Ishikawa (cell line): ENCODE measurements around the gene ADAMTSL1.

Experiments used
- CEBPB ChIP-seq: IDR thresholded peaks from 2 replicates; pipeline ENCODE4 v1.6.1; 2012
- CREB1 ChIP-seq: IDR thresholded peaks from 2 replicates; pipeline ENCODE4 v1.6.1; 2012; ENCODE audit warnings: low read depth
- EGR1 ChIP-seq: IDR thresholded peaks from 2 replicates; pipeline ENCODE4 v1.6.1; 2012
- EP300 ChIP-seq: IDR thresholded peaks from 2 replicates; pipeline ENCODE4 v1.6.1; 2012; ENCODE audit warnings: borderline replicate concordance
- FOXM1 ChIP-seq: IDR thresholded peaks from 2 replicates; pipeline ENCODE4 v1.6.1; 2012; ENCODE audit warnings: low read depth, borderline replicate concordance
- NFIC ChIP-seq: IDR thresholded peaks from 2 replicates; pipeline ENCODE4 v1.6.1; 2012
- RAD21 ChIP-seq: IDR thresholded peaks from 2 replicates; pipeline ENCODE4 v1.6.1; 2012; ENCODE audit warnings: low read depth
- REST ChIP-seq: IDR thresholded peaks from 2 replicates; pipeline ENCODE4 v1.6.1; 2012; ENCODE audit warnings: low read depth, mild to moderate bottlenecking
- TAF1 ChIP-seq: IDR thresholded peaks from 2 replicates; pipeline ENCODE4 v1.6.1; 2012; ENCODE audit warnings: low read depth, mild to moderate bottlenecking
- TCF12 ChIP-seq: IDR thresholded peaks from 2 replicates; pipeline ENCODE4 v1.6.1; 2012; ENCODE audit warnings: low read depth
- TEAD4 ChIP-seq: IDR thresholded peaks from 2 replicates; pipeline ENCODE4 v1.6.1; 2012
- YY1 ChIP-seq: IDR thresholded peaks from 2 replicates; pipeline ENCODE4 v1.6.1; 2012; ENCODE audit warnings: low read depth
- ZBTB7A ChIP-seq: IDR thresholded peaks from 2 replicates; pipeline ENCODE4 v1.6.1; 2012; ENCODE audit warnings: low read depth
- TF ChIP-seq, protein P1 (sequence below): IDR thresholded peaks from 2 replicates; pipeline ENCODE4 v1.6.1; 2012
- TF ChIP-seq, protein P2 (sequence below): IDR thresholded peaks from 2 replicates; pipeline ENCODE4 v1.6.1; 2012

Gene ADAMTSL1

DNA sequence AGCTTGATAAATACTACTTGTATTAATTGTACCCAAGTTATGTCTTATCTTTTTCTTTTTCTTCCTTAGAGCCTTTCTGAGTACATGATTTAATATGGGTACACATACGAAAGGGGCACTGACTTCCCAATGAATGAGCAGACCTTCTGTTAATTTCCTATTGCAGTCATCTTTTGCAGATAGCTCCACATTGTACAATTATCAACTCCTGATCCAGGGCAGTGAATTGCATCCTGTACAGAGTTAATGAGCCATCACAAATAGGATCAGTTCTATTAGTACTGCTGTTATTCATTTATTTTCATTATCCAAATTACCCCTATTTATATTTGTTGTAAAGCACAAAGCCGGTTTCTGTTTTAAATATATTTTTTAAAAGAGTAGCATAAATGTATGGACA, 105.6 kb downstream of the ADAMTSL1 start:
- TF ChIP-seq CREB1 (no peak), TAF1 (no peak), TCF12 (no peak)

GRCh38 chr9:18580151-18580550, 106.2 kb downstream of the ADAMTSL1 start:
- TF ChIP-seq TAF1, result no peak
- TF ChIP-seq EP300, result no peak
- TF ChIP-seq FOXM1, result no peak
- no peak for TF ChIP-seq YY1
- TF ChIP-seq, protein P1, sequence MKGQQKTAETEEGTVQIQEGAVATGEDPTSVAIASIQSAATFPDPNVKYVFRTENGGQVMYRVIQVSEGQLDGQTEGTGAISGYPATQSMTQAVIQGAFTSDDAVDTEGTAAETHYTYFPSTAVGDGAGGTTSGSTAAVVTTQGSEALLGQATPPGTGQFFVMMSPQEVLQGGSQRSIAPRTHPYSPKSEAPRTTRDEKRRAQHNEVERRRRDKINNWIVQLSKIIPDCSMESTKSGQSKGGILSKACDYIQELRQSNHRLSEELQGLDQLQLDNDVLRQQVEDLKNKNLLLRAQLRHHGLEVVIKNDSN, result no peak
- no peak for TF ChIP-seq REST
- TF ChIP-seq CREB1, result no peak
- no peak for TF ChIP-seq CEBPB
- TF ChIP-seq, protein P2, sequence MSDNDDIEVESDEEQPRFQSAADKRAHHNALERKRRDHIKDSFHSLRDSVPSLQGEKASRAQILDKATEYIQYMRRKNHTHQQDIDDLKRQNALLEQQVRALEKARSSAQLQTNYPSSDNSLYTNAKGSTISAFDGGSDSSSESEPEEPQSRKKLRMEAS, result no peak
- TF ChIP-seq NFIC, result no peak
- TF ChIP-seq RAD21, result no peak
- no peak for TF ChIP-seq ZBTB7A
- no peak for TF ChIP-seq TEAD4

DNA sequence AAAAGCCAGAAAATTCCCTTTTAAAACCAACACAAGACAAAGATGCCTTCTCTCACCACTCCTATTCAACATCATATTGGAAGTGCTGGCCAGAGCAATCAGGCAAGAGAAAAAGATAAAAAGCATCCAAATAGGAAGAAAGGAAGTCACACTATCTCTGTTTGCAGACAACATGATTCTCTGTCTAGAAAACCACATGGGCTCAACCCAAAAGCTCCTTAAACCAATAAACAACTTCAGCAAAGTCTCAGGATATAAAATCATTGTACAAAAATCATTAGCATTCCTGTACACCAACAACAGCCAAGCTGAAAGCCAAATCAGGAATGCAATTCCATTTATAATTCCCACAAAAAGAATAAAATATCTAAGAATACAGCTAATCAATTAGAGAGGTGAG, 112.0 kb downstream of the ADAMTSL1 start:
- no peak for TF ChIP-seq REST
- no peak for TF ChIP-seq RAD21
- TF ChIP-seq FOXM1, result no peak
- TF ChIP-seq TAF1, result no peak
- TF ChIP-seq, protein P1, result no peak
- no peak for TF ChIP-seq YY1
- no peak for TF ChIP-seq ZBTB7A

- TF ChIP-seq NFIC (no peak), CEBPB (no peak), CREB1 (no peak), TEAD4 (no peak), EGR1 (no peak), ZBTB7A (no peak), TAF1 (no peak), EP300 (no peak), YY1 (no peak), FOXM1 (no peak), TCF12 (no peak), REST (no peak)
- TF ChIP-seq, protein P2, result no peak
- TF ChIP-seq, protein P1, result no peak
Observed at GRCh38 chr9:18588002-18588401, 114.0 kb downstream of the ADAMTSL1 start.

- no peak for TF ChIP-seq EGR1
- TF ChIP-seq CEBPB, result no peak
- TF ChIP-seq CREB1, result no peak
- TF ChIP-seq FOXM1, result no peak
- TF ChIP-seq YY1, result no peak
- TF ChIP-seq TCF12, result no peak
- TF ChIP-seq, protein P2, result no peak
- TF ChIP-seq TAF1, result no peak
- TF ChIP-seq, protein P1, result no peak
- no peak for TF ChIP-seq RAD21
- TF ChIP-seq EP300, result no peak
- TF ChIP-seq ZBTB7A, result no peak
- TF ChIP-seq REST, result no peak
- TF ChIP-seq TEAD4, result no peak
- TF ChIP-seq NFIC, result no peak
Observed at GRCh38 chr9:18591261-18591660, 117.3 kb downstream of the ADAMTSL1 start.
